Measurements from ENCODE around the gene AOPEP.
"Not testable (repeated sequence)": the region's sequence is repeated elsewhere in the genome, so short reads cannot be mapped to it uniquely, and the experiment has no call there.

Gene AOPEP

DNA sequence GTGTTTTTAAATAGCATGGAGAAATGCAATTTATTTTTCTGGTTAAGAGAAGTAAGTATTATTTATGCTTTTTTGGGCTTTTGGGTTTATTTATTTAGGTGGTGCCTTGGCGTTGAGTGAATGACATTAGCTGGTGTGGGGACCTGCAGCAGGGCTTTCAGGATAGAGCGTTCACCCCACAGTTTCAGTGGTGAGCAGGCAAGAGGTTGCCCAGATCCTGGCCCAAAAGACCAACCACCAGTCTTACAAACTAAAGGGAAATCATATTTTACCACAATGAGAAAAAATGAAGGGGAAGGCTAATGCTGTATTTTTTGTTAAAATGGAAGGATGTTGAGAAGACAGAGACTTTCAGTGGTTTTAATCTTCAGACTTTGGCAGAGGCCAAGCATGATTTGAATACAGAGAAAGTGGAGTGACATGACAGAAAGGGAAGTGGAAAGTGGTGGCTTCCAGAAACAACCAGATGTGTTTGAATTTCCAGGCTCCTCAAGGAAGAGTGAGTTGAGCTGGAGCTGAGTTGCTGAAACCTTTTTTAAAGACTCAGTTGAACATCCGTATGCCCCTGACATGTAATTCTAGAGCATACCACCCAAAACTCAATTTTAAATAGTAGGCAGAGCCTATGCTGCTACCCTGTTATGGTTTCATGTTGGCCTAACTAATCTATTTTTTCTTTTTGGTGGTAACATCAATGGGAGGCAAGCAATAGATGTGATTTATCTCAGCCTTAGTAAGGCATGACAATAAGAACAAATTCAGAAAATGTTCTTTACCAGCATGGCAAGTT, 94.8 kb downstream of the AOPEP start:
- no peak for DNase-seq

DNA sequence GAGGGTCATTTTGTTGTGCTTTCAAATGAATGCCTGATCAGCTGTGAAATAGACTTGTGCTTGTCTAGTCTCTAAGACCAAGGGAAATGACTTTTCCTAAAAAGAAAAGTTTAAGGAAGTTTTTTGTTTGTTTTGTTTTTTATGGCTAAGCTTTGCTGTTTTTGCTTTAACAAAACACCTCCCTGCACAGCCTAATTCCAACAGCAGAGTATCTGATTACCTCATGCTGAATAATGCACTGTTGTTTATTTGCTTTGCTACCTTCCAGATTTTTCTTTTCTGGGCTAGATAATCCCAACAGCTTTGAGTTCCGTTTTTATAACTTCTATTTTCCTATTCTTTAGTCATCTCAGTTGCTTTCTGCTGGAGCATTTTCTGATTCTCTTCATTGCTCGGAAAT, 95.8 kb downstream of the AOPEP start:
- DNase-seq = no peak

DNA sequence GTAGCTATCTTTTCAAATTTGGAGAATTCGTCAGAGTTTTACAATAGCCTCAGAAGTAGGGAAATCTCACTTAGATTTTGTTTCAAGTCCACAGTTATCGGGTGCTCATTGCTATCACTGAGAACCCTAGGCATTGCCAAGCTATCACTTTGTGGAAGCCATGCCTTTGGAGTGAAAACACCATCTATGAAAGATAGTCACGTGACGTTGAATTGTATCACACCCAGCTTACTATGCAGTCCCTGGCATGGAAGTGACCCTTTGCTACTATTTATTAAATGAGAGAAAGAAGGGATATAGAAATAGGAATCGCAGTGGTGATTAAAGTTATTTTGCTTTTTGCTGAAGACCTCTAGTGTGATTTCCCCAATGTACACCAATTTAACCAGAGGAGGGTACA, 97.2 kb downstream of the AOPEP start:
- DNase-seq = no peak

DNA sequence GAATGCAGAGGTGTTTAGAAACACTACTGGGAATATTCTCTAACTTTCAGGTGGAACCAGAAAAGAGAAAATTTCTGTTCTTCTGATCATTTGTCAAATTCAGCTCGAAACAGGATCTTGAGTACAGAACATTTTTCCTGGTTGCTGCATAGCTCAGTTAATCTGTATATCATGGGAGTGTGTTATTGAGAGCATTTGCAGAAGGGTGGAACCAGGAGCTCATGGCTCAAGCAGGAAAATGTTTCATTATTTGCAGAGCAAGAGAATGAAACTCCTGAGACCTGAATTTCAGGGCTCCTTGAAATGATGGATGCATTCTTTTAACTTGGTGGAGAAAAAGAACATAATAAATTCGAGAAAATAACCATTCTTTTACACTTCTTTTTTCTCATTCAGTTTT, 97.9 kb downstream of the AOPEP start:
- DNase-seq = no peak

DNA sequence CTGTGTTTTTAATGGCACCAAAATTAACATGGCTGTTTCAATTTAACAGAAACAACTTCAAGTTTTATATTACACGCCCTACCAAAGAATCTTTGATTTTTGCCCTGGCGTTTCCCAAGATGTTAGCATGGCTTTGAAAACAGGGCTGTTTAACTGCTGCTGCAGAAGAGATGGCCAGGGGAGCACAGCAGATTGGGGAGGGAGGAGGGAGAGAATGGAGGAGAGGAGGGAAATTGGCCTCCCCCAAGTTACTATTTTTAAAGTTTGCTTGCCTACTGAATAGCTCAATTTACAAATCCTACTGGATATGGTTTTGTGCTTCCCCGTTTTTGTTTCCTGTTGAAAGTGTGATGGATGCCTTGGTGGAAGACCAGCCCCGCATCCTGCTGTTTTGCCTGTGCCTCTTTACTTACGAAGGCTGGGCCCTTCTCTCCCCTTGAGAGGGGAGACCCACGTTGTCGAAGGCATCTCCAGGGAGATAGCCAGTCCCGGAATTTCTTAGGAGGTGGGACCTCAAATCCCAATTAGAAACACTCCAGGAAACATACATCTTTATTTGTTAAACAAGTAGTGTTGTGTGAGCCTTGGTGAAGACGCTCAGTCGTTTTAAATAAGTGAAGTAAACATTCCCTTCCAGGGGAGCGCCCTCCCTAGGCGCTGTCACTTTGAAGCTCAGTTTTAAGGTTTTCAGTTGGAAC, 98.6 kb downstream of the AOPEP start:
- no peak for DNase-seq

DNA sequence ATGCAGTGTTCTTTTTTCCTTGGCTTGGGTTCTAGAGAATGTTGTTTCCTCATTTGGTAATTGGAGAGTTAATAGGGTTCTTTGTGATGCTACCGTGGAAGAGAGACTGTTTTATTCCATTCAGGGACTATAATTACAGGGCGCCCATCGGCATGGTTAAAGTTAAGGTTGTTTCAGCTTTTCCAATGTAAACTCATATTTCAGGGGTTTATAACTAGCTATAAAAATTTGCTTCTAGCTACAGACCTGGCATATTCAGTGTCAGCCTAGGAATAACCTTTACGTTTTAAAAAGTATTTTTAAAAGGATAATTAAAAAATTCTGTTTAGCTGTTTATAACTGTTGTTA, 99.1 kb downstream of the AOPEP start:
- no peak for DNase-seq

DNA sequence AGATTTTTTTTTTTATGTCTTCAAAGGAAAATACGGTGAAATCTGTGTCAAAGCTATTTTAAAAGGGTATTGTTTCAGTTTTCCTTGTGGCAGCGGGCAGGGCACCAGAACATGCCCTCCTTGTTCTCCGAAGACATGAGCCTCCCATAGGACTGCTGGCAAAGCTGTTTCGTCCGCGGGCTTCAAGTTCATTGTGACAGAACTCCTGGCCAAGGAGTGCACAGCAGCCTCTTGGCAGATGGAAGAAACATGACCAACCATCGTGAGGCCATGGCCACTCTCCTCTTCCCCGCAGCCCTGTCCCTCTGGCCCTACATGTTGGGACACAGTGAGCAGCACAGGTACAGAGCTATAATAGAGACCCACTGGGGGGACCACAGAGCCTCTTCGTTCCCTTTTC, 99.5 kb downstream of the AOPEP start:
- no peak for DNase-seq

DNA sequence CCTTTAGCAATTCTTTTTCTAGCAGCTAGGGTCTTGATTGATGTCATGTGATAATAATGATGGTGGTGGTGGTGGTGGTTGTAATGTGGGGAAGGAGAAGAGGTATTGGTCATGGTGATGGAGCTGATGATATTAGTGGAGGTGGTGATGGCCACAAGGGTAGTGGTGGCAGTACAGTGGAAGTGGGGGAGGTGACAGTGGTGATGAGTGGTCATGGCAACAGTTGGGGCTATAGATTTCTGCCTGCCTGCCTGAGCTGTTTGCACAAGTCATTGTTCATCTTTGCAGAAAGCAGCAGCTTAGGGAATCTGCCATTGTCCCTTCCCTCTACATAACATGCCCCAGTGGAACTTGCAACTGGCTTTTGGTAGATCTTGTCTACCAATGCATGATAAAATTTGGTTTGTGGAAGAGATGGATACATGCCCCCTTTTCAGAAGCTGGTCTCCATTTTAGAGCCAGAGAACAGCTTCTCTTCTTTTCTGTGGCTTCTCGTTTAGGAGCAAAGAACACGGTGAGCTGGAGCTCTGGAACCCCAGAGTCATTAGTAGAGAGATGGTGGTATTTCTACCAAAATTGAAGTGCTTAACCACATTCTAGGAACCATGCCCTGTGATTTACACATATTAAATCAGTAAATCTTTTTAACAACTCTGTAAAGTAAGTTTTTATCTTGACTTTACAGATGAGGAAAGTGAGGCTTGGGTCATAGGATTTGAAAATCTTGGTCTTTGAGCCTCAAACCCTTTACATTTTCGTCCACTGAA, 100.3 kb downstream of the AOPEP start:
- DNase-seq = no peak

DNA sequence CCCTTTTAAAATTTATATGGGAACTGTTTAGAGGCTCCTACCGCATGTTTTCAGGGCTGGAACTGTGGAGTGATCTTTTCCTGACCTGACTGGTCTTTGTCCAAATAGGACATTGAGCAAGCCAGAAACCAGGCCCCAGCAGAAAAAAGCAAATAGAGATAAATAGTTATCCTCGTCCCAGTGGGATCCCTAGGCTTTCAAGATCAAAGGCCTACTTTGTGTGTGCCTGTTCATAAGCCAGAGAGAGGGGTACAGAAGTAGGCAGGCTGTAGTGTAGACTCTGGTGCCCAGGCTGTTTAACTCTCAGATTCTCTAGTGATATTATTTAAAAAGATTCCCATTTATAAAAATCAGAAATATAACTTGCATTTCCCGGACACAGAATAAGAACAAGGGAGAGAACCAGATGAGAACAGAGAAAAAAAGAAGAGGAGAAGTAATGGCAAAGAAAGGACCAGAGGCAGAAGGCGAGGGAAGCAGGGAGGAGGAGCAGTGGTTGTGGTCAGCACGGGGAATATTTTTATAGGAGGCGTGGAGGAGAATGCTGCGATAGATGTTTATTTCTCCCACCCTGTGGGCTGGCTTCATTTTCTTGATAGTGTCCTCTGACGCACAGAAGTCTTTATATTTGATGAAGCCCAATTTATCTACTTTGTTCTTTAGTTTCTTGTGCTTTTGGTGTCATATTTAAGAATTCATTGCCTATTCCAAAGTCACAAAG, 101.2 kb downstream of the AOPEP start:
- no peak for DNase-seq

DNA sequence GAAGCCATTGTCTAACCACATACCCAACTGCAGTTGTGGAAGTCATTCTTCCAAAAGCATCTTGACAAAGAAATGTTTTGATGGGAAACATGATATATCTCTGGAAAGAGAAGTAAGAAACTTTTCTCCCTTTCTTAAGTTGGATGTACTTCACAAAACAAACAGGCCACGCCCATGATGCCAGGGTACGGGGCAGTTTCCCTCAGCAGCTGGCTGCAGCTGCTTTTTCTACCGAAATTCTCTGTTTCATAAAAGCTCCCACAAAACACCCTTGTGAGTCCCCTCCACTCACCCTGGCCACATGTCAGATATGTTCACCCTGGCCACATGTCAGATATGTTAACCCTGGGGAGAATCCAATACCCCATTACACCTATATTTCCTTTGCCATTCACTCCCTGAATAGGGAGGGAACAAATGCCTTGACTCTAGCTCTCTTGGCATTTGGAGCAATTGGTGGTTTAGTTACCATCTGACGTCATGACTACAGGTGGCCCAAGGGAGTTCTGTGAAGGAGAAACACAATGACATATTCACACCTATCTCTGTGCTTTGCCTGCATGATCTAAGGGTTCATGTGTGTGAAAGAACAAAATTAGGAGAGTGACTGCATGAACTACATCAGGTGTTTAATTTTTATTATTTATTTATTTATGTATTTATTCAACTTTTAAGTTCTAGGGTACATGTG, 103.0 kb downstream of the AOPEP start:
- no peak for DNase-seq

DNA sequence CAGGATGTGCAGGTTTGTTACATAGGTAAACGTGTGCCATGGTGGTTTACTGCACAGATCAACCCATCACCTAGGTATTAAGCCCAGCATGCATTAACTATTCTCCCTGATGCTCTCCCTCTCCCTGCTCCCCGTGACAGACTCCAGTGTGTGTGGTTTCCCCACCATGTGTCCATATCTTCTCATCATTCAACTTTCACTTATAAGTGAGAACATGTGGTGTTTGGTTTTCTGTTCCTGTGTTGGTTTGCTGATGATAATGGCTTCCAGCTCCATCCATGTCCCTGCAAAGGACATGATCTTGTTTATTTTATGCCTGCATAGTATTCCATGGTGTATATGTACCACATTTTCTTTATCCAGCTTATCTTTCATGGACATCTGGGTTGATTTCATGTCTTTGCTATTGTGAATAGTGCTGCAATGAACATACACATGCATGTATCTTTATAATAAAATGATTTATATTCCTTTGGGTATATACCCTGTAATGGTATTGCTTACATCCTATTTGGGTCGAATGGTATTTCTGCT, 103.6 kb downstream of the AOPEP start:
- DNase-seq = not testable (repeated sequence)

DNA sequence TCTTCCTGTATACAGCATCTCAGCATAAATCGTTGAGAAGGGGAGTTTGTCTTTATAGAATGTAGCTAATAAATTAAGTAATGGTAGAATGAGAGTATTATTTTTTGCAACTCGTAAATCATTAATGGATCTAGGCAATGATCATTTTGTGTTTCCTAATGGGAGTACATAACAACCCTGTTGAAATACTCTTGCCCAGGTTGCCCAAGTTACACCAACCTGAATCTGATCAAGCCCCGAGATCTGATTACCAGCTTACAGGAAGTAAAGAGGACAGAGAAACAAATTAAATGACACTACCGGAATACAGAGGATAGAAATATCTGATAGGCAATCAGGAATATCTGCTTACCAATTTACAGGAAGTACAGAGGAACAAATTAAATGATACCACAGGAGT, 107.3 kb downstream of the AOPEP start:
- DNase-seq = no peak

DNA sequence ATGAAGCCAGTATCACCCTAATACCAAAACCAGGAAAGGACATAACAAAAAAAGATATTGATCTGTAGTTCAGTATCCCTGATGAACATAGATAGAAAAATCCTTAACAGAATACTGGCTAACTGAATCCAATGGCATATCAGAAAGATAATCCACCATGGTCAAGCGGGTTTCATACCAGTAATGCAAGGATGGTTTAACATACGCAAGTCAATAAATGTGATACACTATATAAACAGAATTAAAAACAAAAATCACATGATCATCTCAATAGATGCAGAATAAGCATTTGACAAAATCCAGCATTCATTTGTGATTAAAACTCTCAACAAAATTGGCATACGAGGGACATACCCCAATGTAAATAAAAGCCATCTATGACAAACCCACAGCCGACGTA, 110.9 kb downstream of the AOPEP start:
- DNase-seq = no peak

DNA sequence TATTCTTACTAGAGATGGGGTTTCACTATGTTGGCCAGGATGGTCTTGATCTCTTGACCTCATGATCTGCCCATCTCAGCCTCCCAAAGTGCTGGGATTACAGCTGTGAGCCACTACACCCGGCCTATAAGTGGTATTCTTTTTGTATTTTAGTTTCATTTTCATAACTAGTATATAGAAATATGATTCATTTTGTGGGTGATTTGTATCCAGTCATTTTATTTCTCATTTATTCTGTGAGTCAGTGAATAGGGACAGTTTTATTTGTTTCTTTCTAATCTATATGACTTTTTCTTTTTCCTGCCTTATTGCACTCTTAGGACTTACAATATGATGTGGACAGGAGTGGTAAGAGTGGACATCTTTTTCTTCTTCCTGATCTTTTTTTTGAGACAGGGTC, 112.9 kb downstream of the AOPEP start:
- DNase-seq = no peak

DNA sequence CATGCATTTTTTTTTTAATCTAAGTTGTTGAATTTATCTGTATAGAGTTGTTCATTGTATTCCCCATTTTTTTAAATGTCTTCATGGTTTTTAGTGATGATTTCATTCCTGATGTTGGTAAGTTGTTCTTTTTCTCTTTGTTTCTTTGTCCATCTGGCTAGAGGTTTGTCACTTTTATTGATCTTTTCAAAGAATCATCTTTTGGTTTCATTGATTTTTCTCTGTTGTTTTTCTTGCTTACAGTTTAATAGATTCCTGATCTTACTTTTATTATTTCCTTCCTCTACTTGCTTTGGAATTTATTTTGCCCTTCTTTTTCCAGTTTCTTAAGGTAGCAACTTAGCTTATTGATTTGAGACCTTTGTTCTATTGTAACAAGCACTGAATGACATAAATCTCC, 114.2 kb downstream of the AOPEP start:
- DNase-seq = no peak

DNA sequence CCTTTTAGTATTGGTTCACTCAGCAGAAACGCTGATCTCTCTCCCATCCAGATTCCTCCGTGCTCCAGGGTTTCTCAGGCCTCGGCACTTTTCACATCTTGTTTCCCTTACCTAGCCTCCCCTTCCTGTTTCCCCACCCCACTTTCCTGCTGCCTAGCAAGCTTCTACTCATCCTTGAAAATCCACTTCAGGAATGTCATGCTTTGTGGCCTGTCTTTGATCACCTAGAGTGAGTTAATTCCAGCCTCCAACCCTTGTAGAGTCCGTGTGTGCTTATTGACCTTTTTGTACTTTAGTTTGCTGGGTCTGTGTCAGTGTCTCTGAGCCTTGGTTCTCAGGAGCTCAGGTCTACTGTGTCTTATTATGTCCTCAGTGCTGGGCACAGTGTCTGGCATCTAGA, 116.6 kb downstream of the AOPEP start:
- no peak for DNase-seq

DNA sequence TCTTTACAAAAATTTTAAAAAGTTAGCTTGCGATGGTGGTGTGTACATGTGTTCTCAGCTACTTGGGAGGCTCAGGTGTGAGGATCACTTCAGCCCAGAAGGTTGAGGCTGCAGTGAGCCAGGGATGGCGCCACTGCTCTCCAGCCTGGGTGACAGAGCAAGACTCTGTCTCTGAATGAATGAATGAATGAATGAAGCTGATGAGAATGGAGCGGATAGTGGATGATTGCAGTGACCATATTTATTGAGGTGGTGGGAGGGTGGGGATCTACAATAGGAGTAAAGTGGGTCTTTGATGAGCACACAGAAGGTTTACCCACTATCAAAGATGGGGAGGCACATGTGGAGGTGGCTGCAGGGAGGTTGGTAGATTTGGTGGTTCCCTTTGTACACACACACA, 120.2 kb downstream of the AOPEP start:
- no peak for DNase-seq

DNA sequence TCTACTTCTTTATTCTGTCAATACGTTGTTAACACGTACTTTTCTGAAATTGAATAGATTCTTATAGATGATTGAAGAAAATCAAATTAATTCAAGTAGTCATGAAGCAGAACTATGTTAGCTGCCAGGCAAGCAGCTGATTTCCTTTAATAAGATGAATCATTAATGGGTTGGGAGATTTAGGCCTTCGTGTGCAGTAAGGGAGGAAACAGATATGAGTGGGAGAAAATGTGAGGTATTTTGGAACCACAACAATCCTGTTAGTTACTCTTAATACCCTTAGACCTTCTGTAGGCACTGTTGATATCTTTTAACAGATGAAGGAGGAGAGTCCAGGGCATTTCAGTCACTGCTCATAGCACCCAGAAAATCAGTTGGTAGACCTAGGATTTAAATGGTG, 121.0 kb downstream of the AOPEP start:
- no peak for DNase-seq

DNA sequence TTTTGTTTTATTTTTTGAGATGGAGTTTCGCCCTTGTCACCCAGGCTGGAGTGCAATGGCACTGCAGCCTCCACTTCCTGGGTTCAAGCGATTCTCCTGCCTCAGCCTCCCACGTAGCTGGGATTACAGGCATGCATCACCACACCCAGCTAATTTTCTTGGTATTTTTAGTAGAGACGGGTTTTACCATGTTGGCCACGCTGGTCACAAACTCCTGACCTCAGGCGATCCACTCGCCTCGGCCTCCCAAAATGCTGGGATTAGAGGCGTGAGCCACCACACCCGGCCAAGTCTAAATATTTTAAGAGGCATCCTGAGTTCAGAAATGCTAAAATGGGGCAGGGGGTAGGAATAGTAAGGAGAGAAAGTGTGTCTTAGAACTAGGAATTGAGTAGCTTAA, 122.3 kb downstream of the AOPEP start:
- not testable (repeated sequence) for DNase-seq

DNA sequence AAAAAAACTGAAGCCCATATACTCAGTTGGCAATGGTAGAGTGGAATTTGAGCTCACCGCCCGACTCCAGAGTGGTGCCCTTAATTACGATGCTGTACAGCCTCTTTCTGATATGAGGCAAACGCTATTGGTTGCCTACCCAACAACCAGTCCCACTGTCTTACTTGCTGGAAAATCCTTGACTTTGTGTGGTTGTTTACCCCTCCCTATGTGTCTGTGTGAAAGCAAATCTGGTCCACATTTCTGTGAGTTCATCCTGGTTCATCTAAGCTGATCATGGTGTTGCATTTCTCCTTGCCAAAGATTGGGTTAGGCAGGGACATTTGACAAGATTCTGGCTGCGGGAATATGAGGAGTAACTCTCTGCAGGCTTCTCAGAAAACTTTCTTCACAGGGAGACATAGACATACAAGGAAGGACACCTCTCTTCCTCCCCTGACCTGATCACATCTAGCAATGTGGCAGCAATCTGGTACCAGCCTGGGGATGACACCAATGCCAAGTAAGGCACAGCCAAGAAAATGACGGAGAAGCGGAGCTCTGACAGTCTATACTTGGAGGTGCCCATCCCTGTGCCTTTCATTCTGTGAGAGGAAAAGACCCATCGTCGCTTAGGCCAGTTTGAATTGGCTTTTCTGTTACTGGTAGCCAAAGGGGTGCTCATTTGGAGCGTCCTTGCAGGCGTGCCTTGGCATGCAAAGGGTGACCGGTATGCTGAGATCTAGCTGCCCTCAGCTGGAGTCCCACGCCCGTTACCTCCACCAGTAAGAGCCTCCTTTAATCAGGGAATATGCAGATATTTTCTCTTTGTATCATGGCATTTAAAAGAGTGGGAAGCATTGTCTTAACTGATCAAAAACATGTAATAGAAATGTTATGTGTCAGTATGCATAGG, 124.3 kb downstream of the AOPEP start:
- DNase-seq = no peak

DNA sequence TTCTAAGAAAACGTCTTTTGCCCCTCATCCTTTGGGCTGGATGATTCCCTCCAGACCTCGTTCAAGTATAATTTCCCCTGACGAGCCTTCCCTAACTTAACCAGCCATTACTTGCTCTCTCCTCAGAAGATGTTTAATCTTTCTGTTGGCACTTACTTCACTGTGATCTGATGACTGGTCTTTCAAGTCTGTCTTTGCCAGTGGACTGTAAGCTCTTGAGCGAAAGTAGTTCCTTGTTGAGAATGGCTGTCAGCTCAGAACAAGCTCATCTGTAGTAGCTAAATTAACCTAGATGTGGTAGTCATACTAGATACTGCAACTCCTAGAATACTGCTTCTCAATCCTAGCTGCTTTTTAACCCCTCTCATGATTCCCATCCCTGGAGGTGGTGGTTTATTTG, 125.0 kb downstream of the AOPEP start:
- DNase-seq = no peak
